Hematopoietic multipotent progenitor cell treated with erythropoietin and hydrocortisone succinate and interleukin-3 and kit ligand, for 8 days (in vitro differentiated cells): ENCODE results near the gene ATXN1.

ENCODE experiments used
- DNase-seq: peaks from one replicate; pipeline ENCODE4 v3.0.0-alpha.2; 2015

The ATXN1 gene

GRCh38 chr6:16742116-16742515 lies 19.1 kb downstream of the ATXN1 start:
- no peak for DNase-seq

- DNase-seq, result peak; percentile 63
Measured at GRCh38 chr6:16741112-16742016, 19.9 kb downstream of the ATXN1 start.

- DNase-seq, result no peak
Measured at GRCh38 chr6:16740097-16740496, 21.2 kb downstream of the ATXN1 start.

- no peak for DNase-seq
Measured at GRCh38 chr6:16739329-16739801, 21.9 kb downstream of the ATXN1 start.

GRCh38 chr6:16737925-16738324 lies 23.3 kb downstream of the ATXN1 start:
- no peak for DNase-seq

GRCh38 chr6:16736856-16737775 lies 24.1 kb downstream of the ATXN1 start:
- DNase-seq, result no peak

GRCh38 chr6:16735014-16735413 lies 26.2 kb downstream of the ATXN1 start:
- DNase-seq, result no peak

- no peak for DNase-seq
Measured at GRCh38 chr6:16733085-16733484, 28.2 kb downstream of the ATXN1 start.

- no peak for DNase-seq
Measured at GRCh38 chr6:16731478-16732051, 29.7 kb downstream of the ATXN1 start.

GRCh38 chr6:16730738-16731477 lies 30.4 kb downstream of the ATXN1 start:
- no peak for DNase-seq

GRCh38 chr6:16729744-16730143 lies 31.5 kb downstream of the ATXN1 start:
- no peak for DNase-seq

GRCh38 chr6:16729183-16729691 lies 32.0 kb downstream of the ATXN1 start:
- no peak for DNase-seq

- no peak for DNase-seq
Measured at GRCh38 chr6:16728513-16729182, 32.6 kb downstream of the ATXN1 start.

- DNase-seq, result no peak
Measured at GRCh38 chr6:16727996-16728395, 33.3 kb downstream of the ATXN1 start.

GRCh38 chr6:16725145-16725864 lies 36.0 kb downstream of the ATXN1 start:
- no peak for DNase-seq

GRCh38 chr6:16723826-16724225 lies 37.4 kb downstream of the ATXN1 start:
- DNase-seq, result no peak

- no peak for DNase-seq
Measured at GRCh38 chr6:16723402-16723801, 37.9 kb downstream of the ATXN1 start.

- no peak for DNase-seq
Measured at GRCh38 chr6:16722630-16723029, 38.6 kb downstream of the ATXN1 start.

GRCh38 chr6:16721977-16722376 lies 39.3 kb downstream of the ATXN1 start:
- no peak for DNase-seq

GRCh38 chr6:16720861-16721260 lies 40.4 kb downstream of the ATXN1 start:
- DNase-seq, result no peak

- DNase-seq, result no peak
Measured at GRCh38 chr6:16719488-16719887, 41.8 kb downstream of the ATXN1 start.
